HG03139 (cell line): ENCODE data around the gene FBXW12.
"Not testable (repeated sequence)": the region's sequence is repeated elsewhere in the genome, so short reads cannot be mapped to it uniquely, and the experiment has no call there.

ENCODE experiments used
- ATAC-seq: cut with Tn5 transposase; IDR thresholded peaks from one replicate; pipeline ENCODE4 v1.9.1; 2021; ENCODE audit not compliant: unreplicated experiment

FBXW12 gene, protein sequence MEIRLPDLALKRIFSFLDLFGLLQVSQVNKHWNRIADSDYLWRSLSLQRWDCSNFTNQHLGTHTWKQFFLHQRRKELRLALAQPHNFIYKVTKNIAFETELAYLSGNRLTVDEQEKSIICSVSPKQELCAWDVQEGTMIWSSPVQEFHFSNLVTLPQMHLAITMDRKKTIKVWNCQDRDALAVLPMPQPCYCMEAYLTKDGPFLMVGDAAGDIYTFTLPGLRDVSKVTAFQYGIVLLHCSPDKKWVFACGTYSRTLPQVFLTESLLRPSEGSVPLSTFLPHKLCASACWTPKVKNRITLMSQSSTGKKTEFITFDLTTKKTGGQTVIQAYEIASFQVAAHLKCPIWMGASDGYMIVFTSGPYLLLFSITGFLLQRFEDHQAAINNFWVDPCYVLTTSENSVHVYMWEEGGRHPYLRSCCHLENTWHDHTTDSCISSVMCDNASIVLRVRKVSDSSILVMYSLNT

GRCh38 chr3:48371651-48372376, at the start of gene FBXW12:
Gene FBXW12 (plus strand): TSS chr3:48372219. CDS start chr3:48372768, 549 bp downstream.
- ATAC-seq = no peak

GRCh38 chr3:48331706-48332435, 40.1 kb upstream of the FBXW12 start:
- not testable (repeated sequence) for ATAC-seq

DNA sequence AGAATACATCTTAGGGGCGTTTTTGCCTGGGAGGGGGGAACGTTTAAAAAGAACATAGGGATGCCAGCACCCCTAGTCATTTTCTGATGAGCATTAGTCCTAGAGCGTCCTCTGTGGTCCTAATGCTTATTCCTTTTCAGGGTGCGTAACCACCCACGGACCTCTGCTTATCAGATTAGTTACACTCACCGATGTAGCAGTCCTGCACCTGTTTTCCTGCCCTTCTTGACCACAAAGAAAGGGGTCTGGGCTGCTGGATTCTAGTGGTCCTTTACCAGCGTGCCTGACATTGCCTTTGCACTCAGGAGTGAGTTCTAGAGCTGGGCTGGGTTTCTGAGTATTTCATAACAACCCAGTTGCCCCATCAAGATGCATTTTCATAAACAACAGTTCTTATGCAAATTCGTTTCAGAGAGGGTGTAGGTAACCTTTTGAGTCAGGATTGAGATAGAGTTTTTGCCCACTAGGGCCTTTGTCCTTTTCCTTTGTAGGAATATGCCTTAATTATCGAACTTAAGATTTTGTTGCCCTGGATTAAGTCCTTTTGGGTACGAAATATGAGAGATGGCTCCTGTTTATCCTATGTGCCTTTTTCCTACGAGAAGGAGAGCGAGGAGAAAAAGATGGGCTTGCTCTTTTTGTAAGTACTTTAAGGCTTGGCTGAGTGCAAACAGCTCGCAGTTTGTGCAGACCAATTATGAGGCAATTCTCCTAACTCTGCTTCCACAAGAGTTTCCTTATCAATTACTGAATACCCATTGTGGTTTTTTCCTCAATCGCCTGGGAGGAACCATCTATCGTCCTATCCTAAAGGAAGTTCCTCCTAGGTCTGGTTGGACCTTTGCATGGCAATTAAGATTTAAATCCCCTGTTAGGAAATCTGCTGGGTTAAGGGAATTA, 38.4 kb upstream of the FBXW12 start, which contains the start of gene SPINK8:
Gene SPINK8 (minus strand): TSS at position 316 of the 900 bp plus-strand sequence. CDS start 5,320 bp downstream, outside the sequence.
- ATAC-seq = not testable (repeated sequence)

GRCh38 chr3:48334605-48335004, 37.4 kb upstream of the FBXW12 start:
- ATAC-seq = no peak

GRCh38 chr3:48335286-48335685, 36.7 kb upstream of the FBXW12 start:
- ATAC-seq = not testable (repeated sequence)

DNA sequence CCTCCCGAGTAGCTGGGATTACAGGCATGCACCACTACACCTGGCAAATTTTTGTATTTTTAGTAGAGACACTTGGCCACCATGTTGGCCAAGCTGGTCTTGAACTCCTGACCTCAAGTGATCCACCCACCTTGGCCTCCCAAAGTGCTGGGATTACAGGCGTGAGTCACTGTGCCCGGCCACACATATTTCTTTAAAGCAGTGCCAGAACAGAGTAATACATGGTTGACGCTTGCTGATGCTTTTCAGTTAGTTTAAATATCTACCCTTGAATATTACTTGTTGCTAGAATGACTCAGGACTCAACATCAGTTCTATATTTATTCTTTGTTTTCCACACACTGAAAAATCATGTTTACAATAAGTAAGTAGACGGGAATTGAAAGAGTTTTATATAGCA, 34.5 kb upstream of the FBXW12 start:
- ATAC-seq = not testable (repeated sequence)

DNA sequence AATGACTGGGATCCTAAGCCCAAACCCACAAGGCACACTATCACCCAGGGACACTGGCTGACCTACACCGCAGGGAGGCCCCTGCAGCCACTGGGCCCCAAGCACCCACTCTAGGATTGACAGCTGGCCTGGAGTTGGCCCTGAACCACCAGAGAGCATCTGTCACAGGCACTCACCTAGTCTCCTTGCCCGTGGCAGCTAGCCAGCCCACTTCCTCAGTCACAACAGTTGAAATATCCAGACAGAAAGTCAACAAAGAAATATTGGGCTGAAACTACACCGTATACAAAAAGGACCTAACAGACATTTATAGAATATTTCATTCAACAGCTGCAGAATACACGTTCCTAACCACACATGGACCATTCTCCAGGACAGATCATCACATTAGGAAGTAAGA, 33.4 kb upstream of the FBXW12 start:
- no peak for ATAC-seq

- no peak for ATAC-seq
Observed at GRCh38 chr3:48343432-48343831, 28.6 kb upstream of the FBXW12 start.

- ATAC-seq = no peak
Observed at GRCh38 chr3:48344867-48345507, 27.0 kb upstream of the FBXW12 start.

- ATAC-seq = no peak
Observed at GRCh38 chr3:48345946-48346572, 26.0 kb upstream of the FBXW12 start.

DNA sequence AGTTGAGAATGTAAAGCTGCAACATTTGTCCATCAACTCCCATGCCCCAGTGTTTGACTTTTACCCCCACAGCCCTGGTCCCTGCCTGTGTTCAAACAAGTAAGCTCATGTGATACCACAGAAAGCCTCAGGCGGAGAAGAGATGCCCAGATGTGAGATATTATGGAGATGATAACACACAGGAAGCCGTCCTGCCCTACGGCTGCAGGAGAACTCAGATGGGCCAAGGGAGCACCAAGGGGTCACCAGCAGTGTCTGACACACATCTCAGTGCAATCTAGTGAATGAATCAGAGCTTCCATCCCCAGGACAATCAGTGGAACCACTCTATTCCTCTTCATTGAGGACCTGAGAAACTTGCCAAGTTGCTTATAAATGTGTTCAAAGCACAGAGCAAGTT, 24.5 kb upstream of the FBXW12 start:
- no peak for ATAC-seq

DNA sequence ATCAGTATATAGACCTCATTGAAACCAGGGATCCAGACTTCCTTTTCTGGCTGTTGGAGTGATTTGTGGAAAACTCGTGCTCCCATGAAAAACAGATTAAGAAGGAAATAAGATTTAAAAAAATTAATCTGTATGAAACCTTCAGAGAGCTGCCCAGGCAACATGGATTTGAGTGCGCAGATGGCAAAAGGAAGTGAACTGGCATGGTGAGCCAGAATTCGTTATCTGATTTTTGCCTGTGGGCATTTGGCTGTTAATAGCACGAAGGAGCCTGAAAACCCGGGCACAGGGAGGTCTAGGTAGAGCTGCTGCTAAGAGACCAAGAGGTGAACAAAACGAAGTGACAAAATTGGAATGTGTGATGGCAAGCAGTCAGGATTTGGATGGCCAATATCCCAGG, 19.5 kb upstream of the FBXW12 start:
- no peak for ATAC-seq

DNA sequence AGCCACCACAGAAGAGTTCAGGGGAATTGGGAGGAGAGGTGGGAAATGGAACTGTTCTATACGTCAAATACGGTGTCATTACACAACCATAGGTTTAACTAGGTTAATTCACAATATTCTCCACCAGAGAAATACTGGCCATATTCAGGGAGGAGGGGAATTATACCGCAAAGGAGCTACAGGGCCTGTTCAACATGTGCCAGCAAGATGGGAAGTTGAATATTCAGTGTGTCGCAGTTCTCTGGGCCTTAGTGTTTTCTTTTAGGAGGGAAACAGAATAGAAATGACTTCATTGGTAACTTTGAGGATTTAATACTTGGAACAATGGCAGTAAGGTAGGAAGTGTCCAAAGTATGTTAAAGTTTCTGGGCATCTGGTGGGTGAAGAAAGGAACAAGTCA, 18.0 kb upstream of the FBXW12 start:
- ATAC-seq = no peak

- ATAC-seq = no peak
Observed at GRCh38 chr3:48356419-48356818, 15.6 kb upstream of the FBXW12 start.

DNA sequence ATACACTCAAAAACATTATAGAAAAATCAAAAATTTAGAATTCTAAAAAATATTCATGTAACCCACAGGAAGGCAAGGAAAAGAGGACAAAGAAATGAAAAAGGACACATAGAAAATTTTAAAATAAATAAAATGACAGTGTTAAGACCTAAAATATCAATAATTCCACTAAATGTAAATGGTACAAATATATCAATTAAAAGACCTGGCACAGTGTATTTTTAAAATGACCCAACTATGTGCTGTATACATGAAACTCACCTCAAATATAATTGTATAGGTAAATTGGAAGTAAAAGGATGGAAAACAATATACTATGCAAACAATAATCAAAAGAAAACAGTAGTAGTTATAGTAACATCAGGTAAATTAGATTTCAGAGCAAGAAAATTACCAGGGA, 10.1 kb upstream of the FBXW12 start:
- no peak for ATAC-seq

GRCh38 chr3:48364840-48365239, 7.2 kb upstream of the FBXW12 start:
- ATAC-seq = no peak

DNA sequence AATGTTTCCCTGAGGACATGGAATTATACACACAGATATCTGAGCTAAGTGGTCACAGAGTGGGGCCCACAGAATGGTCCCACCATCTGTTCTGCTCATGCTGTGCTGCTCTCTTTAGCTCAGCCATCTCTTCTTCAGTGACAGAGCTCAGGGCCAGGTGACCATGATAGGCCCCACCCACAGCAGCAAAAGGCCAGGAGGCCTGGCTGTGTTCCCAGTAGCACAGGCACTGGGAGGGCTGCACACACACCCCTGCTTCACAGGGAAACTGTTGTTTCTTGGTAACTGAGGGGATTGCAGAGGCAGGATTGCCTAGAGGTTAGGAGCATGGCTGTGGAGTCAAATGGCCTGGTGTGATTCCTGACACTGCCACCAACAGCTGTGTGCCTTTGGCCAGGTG, 4.8 kb upstream of the FBXW12 start:
- no peak for ATAC-seq

DNA sequence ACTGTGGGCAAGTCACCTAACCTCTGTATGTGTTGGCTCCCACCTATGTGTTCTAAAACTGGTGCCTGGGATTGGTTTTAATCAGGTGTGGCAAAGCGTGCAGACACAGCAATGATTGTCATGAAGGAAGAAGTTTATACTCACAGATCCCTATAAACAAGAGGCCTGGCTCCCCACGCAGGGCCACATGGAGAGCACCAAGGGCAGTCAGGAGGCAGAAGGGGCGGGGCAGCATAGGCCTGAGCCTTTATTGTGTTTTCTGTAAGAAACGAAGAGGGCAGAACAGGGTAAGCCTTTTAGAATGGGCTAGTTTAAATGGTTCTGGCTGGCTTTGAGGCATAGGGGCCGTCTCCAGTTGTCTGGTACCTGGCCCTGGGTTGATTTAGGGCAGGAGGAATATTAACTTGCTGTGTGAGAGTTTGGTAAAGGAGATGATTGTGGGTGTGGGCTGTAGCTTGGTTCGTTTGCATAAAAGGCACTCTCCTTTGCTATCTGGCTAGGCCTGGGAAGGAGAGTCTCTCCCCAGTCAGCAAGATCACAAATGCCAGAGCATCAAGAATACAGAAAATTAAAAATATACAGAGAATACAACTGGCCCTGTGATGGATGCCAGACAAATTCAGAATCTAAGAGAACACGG, 2.2 kb upstream of the FBXW12 start:
- ATAC-seq = no peak

- ATAC-seq = no peak
Observed at GRCh38 chr3:48370333-48370713, 1.7 kb upstream of the FBXW12 start.
